Naive B cell (primary cell): ENCODE measurements around the gene LRRC25. TPM values are rescaled to one million over a fixed set of nuclear protein-coding genes. Genes with fewer than 3 reads are reported as not detected.
"Not testable (repeated sequence)": the region's sequence is repeated elsewhere in the genome, so short reads cannot be mapped to it uniquely, and the experiment has no call there.

Source experiments
- ATAC-seq, 2 donors: fragments of 150-1000 bp; cut with Tn5 transposase; 2 replicates each; pipeline ENCODE4 v1.10.0; 2021; ENCODE audit warnings: low read depth in 2 of 2, mild to moderate bottlenecking in 2 of 2, moderate library complexity in 2 of 2
- DNase-seq: peaks from one replicate; pipeline ENCODE4 v3.0.0; 2022
- H3K27ac Mint-ChIP-seq, 6 donors: one replicate each; pipeline ENCODE4 v1.8.0; 2020 to 2022; ENCODE audit warnings: mild to moderate bottlenecking in 6 of 6, mixed read lengths in 6 of 6, moderate library complexity in 5 of 6, inconsistent platforms in 2 of 6
- H3K27me3 Mint-ChIP-seq, 3 donors: one replicate each; pipeline ENCODE4 v1.8.0; 2021 to 2022; ENCODE audit warnings: mixed read lengths in 3 of 3, mild to moderate bottlenecking in 1 of 3
- H3K36me3 Mint-ChIP-seq, 2 donors: one replicate each; pipeline ENCODE4 v1.8.0; 2020 to 2022; ENCODE audit warnings: mixed read lengths in 2 of 2, inconsistent platforms in 1 of 2, mild to moderate bottlenecking in 1 of 2
- H3K4me1 Mint-ChIP-seq, 3 donors: one replicate each; pipeline ENCODE4 v1.8.0; 2020 to 2022; ENCODE audit warnings: mixed read lengths in 3 of 3, inconsistent platforms in 1 of 3, mild to moderate bottlenecking in 1 of 3, moderate library complexity in 1 of 3
- H3K4me3 Mint-ChIP-seq, 8 donors: one replicate each; pipeline ENCODE4 v1.8.0; 2020 to 2022; ENCODE audit warnings: mild to moderate bottlenecking in 8 of 8, mixed read lengths in 8 of 8, moderate library complexity in 8 of 8, inconsistent platforms in 2 of 8
- H3K9me3 Mint-ChIP-seq, 7 donors: one replicate each; pipeline ENCODE4 v1.8.0; 2020 to 2022; ENCODE audit warnings: mixed read lengths in 7 of 7, mild to moderate bottlenecking in 5 of 7, inconsistent platforms in 2 of 7, moderate library complexity in 1 of 7
- polyA plus RNA-seq, 6 donors: library from polyadenylated mRNA; unstranded; fragments of 300-500 nt; fragmentation: Illumina TruSeq; gene quantifications; one replicate each; pipeline ENCODE4 v1.2.3, GENCODE V29; 2021; ENCODE audit warnings: low read depth in 6 of 6

LRRC25 gene
- polyA plus RNA-seq, 6 donors from 2014 or later = 0.17 to 30.8 (median 17.9) TPM

DNA sequence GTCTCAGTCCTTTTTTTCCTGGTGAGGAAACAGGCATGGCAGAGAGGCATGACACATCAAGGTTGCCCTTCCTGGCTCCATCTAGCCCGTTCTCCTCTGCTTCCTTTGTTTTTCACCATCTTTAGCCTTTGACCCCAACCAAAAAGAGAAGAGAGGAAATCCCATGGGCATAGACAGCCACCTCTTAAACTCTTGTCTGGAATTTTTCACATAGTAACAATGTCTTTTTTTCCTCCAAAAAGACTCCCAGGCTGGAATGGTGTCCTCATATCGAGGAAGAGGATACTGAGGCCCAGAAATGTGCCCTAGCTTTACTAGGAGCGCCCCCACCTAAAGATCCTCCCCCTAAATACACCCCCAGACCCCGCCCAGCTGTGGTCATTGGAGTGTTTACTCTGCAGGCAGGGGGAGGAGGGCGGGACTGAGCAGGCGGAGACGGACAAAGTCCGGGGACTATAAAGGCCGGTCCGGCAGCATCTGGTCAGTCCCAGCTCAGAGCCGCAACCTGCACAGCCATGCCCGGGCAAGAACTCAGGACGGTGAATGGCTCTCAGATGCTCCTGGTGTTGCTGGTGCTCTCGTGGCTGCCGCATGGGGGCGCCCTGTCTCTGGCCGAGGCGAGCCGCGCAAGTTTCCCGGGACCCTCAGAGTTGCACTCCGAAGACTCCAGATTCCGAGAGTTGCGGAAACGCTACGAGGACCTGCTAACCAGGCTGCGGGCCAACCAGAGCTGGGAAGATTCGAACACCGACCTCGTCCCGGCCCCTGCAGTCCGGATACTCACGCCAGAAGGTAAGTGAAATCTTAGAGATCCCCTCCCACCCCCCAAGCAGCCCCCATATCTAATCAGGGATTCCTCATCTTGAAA, 11.5 kb downstream of the LRRC25 start, which contains the start of gene GDF15:
GDF15 (plus strand) TSS at position 484 of the 868 bp plus-strand sequence; CDS start at position 516, 32 bp downstream.
- Mint-ChIP-seq H3K27ac (peak within 1 kb of the TSS in 2 of 6 donors; percentile 47 to 69), H3K9me3 (peaks cover 0 to 4% (median 2%) of the 10 kb centered on the region in 7 donors), H3K4me3 (peak within 1 kb of the TSS in 1 of 8 donors; percentile 71), H3K4me1 (peaks cover 12 to 35% (median 16%) of the 10 kb centered on the region in 3 donors), H3K27me3 (peaks cover 0 to 12% (median 9%) of the 10 kb centered on the region in 3 donors), H3K36me3 (peaks cover 0 to 11% of the 10 kb centered on the region in 2 donors)
- ATAC-seq (no peak), DNase-seq (no peak)

DNA sequence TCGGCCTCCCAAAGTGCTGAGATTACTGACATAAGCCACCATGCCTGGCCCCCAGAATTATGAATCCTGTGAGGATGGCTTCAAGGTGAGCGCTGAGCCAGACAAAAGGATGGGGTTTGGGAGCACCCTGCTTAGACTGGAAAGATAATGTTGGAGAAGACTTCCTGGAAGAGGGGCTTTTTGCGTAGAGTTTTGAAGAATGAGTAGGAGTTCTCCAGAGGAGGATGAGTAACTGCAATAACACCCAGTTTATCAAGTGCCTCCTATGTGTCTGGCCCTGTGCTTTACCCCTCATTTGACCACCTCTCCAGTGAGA, 12.1 kb downstream of the LRRC25 start:
- H3K4me3 Mint-ChIP-seq = no peak overlapping the region
- peaks cover 0 to 2% (median 0%) of the 10 kb centered on the region in 7 donors for H3K9me3 Mint-ChIP-seq
- ATAC-seq (no peak), DNase-seq (no peak)
- H3K27ac Mint-ChIP-seq = no peak overlapping the region
- peaks cover 8 to 34% (median 13%) of the 10 kb centered on the region in 3 donors for H3K4me1 Mint-ChIP-seq
- peaks cover 2 to 15% (median 9%) of the 10 kb centered on the region in 3 donors for H3K27me3 Mint-ChIP-seq
- H3K36me3 Mint-ChIP-seq = peaks cover 0 to 5% of the 10 kb centered on the region in 2 donors

DNA sequence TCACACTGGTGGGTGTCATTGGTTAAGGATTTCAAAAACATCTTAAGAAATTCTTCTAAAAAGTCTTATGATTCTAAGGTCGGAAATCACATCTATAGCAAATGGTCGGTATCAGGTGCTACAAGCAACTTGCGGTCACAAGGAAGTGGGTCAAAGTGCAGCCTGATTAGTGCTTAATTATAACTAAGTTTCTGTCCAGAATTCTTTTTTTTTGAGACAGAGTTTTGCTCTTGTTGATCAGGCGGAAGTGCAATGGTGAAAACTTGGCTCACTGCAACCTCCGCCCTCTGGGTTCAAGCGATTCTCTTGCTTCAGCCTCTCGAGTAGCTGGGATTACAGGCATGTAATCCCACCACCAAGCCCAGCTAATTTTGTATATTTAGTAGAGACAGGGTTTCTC, 12.6 kb downstream of the LRRC25 start:
- Mint-ChIP-seq H3K27ac (no peak overlapping the region), H3K4me1 (peaks cover 8 to 34% (median 13%) of the 10 kb centered on the region in 3 donors), H3K9me3 (peaks cover 0 to 2% (median 0%) of the 10 kb centered on the region in 7 donors), H3K4me3 (no peak overlapping the region), H3K27me3 (peaks cover 7 to 21% (median 13%) of the 10 kb centered on the region in 3 donors), H3K36me3 (no peaks in the 10 kb centered on the region)
- ATAC-seq (no peak), DNase-seq (no peak)

DNA sequence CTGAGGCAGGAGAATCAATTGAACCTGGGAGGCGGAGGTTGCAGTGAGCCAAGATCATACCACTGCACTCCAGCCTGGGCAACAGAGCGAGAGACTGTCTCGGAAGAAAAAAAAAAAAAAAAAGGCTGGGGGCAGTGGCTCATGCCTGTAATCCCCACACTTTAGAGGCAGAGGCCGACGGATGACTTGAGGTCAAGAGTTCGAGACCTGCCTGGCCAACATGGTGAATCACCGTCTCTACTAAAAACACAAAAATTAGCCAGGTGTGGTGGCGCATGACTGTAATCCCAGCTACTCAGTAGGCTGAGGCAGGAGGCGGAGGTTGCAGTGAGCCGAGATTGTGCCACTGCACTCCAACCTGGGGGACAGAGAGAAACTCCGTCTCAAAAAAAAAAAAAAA, 13.8 kb downstream of the LRRC25 start:
- Mint-ChIP-seq H3K4me1 (peaks cover 4 to 24% (median 13%) of the 10 kb centered on the region in 3 donors), H3K27ac (peak overlapping the region in 1 of 6 donors; percentile 49), H3K27me3 (peaks cover 8 to 21% (median 13%) of the 10 kb centered on the region in 3 donors)
- H3K36me3 Mint-ChIP-seq, ATAC-seq, H3K4me3 Mint-ChIP-seq, H3K9me3 Mint-ChIP-seq, DNase-seq: not testable (repeated sequence)

DNA sequence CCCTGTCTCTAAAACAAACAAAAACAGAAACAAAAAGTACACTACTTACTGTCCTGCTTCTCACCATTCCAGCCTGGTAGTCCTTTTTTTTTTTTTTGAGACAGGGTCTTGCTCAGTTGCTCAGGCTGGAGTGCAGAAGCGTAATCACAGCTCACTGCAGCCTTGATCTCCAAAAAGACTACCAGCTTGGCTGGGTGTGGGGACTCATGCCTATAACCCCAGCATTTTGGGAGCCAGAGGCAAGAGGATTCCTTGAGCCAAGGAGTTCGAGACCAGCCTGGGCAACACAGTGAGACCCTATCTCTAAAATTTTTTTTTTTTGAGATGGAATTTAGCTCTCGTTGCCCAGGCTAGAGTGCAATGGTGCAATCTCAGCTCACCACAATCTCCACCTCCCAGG, 16.6 kb downstream of the LRRC25 start:
- ATAC-seq = no peak
- Mint-ChIP-seq H3K27me3 (peaks cover 8 to 21% (median 17%) of the 10 kb centered on the region in 3 donors), H3K4me1 (peaks cover 0 to 4% (median 0%) of the 10 kb centered on the region in 3 donors), H3K4me3 (no peak overlapping the region), H3K9me3 (peaks cover 0 to 1% (median 0%) of the 10 kb centered on the region in 7 donors), H3K27ac (no peak overlapping the region), H3K36me3 (no peaks in the 10 kb centered on the region)
- no peak for DNase-seq

DNA sequence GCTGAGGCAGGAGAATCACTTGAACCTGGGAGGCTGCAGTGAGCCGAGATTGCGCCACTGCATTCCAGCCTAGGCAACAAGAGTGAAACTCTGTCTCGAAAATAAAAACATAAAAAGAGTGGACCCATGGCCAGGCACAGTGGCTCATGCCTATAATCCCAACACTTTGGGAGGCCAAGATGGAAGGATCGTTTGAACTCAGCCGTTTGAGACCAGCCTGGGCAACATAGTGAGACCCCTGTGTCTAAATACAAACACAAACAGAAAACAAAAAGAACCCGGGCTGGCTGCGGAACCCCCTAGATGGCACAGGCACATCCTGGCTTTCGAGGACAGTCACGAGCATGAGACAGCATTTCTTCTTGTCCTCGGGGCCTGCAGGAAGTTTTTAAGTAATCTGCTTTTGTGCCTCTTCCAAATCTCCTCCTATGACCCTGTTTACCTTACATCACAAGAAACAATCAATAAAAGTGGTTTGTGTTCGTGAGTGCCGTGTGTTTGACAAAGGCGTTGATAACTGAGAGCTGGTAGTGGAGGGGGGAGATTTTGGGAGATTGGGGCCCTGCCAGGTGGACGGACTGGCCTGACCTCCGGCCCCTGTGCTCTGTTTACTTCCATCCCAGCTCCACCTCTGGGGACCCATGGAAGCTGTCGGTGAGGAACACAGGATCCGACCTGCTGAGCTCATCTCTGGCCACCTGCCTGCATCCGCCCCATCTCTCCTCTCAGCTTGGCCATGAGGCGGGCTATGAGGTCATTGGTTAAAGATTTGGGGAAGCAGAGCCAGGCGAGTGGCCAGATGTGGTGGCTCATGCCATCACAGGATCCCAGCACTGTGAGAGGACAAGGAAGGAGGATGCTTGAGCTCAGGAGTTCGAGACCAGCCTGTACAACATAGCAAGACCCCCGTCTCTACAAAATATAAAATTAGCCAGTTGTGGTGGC, 17.3 kb downstream of the LRRC25 start:
- Mint-ChIP-seq H3K27me3 (peaks cover 8 to 21% (median 17%) of the 10 kb centered on the region in 3 donors), H3K4me1 (peaks cover 0 to 2% (median 0%) of the 10 kb centered on the region in 3 donors), H3K4me3 (peak overlapping the region in 1 of 8 donors; percentile 10), H3K27ac (no peak overlapping the region), H3K9me3 (no peaks in the 10 kb centered on the region), H3K36me3 (no peaks in the 10 kb centered on the region)
- no peak for ATAC-seq
- DNase-seq = no peak

DNA sequence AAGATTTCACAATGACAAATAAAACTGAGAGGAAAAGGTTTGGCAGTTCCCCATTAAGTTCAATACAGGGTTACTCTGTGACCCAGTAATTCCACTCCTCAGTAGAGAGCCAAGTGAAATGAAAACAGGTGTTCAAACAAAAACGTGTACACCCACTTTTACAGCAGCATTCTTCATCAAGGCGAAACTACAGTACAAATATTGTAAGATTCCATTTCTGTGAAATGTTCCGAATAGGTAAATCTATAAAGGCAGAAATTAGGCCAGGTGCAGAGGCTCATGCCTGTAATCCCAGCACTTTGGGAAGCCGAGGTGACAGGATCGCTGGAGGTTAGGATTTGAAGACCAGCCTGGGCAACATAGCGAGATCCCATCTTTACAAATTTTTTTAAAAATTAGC, 20.4 kb downstream of the LRRC25 start:
- no peak for ATAC-seq
- Mint-ChIP-seq H3K4me1 (peaks cover 11 to 19% (median 12%) of the 10 kb centered on the region in 3 donors), H3K36me3 (no peaks in the 10 kb centered on the region), H3K9me3 (no peaks in the 10 kb centered on the region), H3K27ac (peak overlapping the region in 1 of 6 donors; percentile 32), H3K27me3 (peaks cover 10 to 16% (median 13%) of the 10 kb centered on the region in 3 donors), H3K4me3 (no peak overlapping the region)
- no peak for DNase-seq

DNA sequence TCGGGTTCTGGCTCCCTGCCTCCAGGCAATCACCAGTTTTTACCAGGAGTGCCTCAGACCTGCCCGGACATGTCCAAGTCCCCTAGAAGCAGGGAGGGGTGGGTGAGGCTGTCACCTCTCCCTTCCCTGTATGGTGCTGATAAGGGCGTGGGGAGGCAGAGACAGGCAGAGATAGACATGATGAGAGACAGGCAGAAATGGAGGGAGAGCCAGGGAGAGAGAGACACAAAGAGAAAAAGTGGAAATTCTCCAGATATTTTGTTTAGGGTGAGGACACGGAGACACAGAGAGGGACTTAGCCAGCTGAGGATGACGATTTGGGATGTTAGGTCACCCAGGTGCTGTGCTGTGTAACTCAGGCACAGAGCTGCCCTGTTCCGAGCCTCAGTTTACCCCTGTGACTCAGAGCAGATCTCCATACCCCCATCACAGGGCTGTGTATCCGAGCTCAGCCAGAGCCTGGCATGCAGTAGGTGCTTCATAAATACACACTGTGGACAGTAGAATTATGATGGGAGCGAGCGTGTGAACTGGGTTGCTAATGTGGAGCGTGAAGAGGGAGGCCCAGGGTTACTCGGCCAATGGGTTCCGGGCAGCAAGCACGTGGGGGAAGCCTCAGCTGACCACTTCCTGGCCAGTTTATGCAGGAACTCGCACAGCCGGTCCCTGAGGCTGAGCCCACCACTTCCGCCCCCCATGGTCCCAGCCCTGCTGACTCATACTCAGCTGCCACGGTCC, 23.4 kb downstream of the LRRC25 start:
- H3K4me3 Mint-ChIP-seq = peak overlapping the region in 5 of 8 donors; percentile 2 to 84 (median 59)

DNA sequence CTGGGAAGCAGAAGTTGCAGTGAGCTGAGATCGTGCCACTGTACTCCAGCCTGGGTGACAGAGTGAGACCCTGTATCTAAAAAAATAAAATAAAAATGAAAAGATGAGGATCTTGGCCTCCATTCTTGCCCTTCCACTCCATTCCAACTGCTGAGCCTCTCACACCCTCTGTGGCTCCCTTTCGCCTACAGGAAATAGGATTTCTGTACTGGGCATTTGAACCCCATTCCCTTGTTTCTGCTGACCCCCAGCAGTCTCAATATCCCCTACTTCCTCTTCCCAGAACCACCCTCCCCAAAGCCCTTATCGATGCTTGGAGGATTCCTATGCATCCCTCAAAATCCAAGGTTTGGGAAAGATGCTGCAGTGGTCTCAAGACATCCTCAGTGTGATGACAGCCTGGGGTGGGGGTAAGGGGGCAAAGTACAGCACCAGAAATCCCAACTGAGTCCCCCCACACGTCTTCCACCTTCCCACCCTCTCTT, 24.0 kb downstream of the LRRC25 start:
- DNase-seq (no peak), ATAC-seq (no peak)
- H3K4me1 Mint-ChIP-seq = peaks cover 11 to 19% (median 12%) of the 10 kb centered on the region in 3 donors
- no peaks in the 10 kb centered on the region for H3K36me3 Mint-ChIP-seq
- H3K27ac Mint-ChIP-seq = peak overlapping the region in 2 of 6 donors; percentile 29 to 67
- peak overlapping the region in 1 of 8 donors; percentile 2 for H3K4me3 Mint-ChIP-seq
- H3K9me3 Mint-ChIP-seq = no peaks in the 10 kb centered on the region
- H3K27me3 Mint-ChIP-seq = peaks cover 0 to 10% (median 5%) of the 10 kb centered on the region in 3 donors

More for the DNA sequence above, 23.4 kb downstream of the LRRC25 start:
- Mint-ChIP-seq H3K27ac (peak overlapping the region in 2 of 6 donors; percentile 29 to 75), H3K4me1 (peaks cover 11 to 19% (median 12%) of the 10 kb centered on the region in 3 donors), H3K9me3 (no peaks in the 10 kb centered on the region), H3K36me3 (no peaks in the 10 kb centered on the region), H3K27me3 (peaks cover 0 to 10% (median 5%) of the 10 kb centered on the region in 3 donors)
- peak; percentile 50 to 52 for ATAC-seq
- DNase-seq = no peak

DNA sequence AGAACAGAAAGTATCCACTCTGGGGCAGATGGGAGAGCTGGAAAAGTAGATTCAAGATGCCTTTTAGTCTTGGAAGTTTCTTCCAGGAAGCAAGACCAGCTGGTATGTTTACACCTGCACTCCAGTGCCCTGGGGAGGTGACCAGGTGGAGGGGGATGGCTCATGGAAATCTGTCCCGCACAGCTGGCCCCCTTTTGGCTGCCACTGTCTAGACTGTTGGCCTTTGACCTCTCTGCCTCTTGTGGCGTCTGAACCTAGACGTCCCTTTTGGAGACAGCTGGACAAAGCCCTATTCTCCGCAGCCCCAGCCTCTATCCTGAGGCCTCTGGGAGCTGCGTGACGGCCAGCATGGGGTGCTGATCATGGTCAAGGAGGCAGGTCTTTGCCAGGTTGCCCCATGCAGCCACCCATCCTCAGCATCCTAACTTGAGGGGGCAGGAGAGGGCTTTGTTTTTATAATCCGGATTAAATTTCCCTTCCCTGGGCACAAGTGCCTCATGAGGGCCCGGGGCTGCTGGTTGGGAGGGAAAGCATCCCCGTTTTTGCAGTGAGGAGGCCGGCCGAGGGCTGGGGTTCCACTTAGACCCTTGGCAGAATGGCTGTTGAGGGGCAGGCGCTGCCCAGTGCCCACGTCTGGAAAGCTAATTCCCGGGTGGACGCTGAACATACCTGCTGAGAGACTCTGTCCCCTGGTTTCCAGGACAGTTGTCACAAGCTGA, 28.8 kb downstream of the LRRC25 start:
- H3K4me3 Mint-ChIP-seq = no peak overlapping the region
- no peak for ATAC-seq
- DNase-seq = no peak
- H3K27me3 Mint-ChIP-seq = peaks cover 0 to 3% (median 0%) of the 10 kb centered on the region in 3 donors
- peaks cover 4 to 12% (median 12%) of the 10 kb centered on the region in 3 donors for H3K4me1 Mint-ChIP-seq
- H3K36me3 Mint-ChIP-seq = peaks cover 7 to 10% of the 10 kb centered on the region in 2 donors
- no peak overlapping the region for H3K27ac Mint-ChIP-seq
- H3K9me3 Mint-ChIP-seq = no peaks in the 10 kb centered on the region

DNA sequence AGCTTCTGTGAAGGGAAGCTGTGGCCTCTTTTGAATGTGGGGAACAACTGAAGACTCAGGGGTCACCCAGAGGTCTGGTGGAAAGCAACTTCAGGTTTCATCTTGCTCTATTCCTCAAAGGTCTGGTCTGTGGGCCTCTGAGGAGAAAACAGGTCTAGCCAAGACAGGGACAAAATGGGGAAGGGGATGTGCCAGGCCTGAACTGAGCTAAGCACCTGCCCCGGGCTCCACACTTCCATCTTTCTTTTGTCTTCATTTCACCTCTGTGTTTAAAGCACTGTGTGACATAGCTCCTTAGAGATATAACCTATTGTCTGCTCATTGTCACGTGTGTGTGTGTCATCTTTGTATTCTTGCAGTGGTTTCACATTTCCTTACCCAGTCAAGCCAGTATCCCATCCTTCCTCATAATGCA, 31.4 kb downstream of the LRRC25 start:
- no peak overlapping the region for H3K4me3 Mint-ChIP-seq
- H3K27me3 Mint-ChIP-seq = no peaks in the 10 kb centered on the region
- peaks cover 13 to 15% of the 10 kb centered on the region in 2 donors for H3K36me3 Mint-ChIP-seq
- DNase-seq (no peak), ATAC-seq (no peak)
- H3K27ac Mint-ChIP-seq = no peak overlapping the region
- no peaks in the 10 kb centered on the region for H3K9me3 Mint-ChIP-seq
- peaks cover 0 to 7% (median 6%) of the 10 kb centered on the region in 3 donors for H3K4me1 Mint-ChIP-seq
